ENCODE measurements around the gene GCNA.
"Not testable (repeated sequence)": the region's sequence is repeated elsewhere in the genome, so short reads cannot be mapped to it uniquely, and the experiment has no call there.

The GCNA gene

GRCh38 chrX:71556036-71556435 is 22.2 kb upstream of the GCNA start:
- no peak for DNase-seq (ENCODE audit: low read depth in 1 of 2, low spot score in 1 of 2)

GRCh38 chrX:71558920-71559319 is 19.3 kb upstream of the GCNA start:
- no peak for DNase-seq (ENCODE audit: low read depth in 1 of 2, low spot score in 1 of 2)

GRCh38 chrX:71559773-71560172 is 18.5 kb upstream of the GCNA start:
- not testable (repeated sequence) for DNase-seq (ENCODE audit: low read depth in 1 of 2, low spot score in 1 of 2)

- DNase-seq (ENCODE audit: low read depth in 1 of 2, low spot score in 1 of 2), result no peak
Measured at GRCh38 chrX:71563921-71564320, 14.3 kb upstream of the GCNA start.

- DNase-seq (ENCODE audit: low read depth in 1 of 2, low spot score in 1 of 2), result no peak
Measured at GRCh38 chrX:71565474-71566041, 12.7 kb upstream of the GCNA start.

- not testable (repeated sequence) for DNase-seq (ENCODE audit: low read depth in 1 of 2, low spot score in 1 of 2)
Measured at GRCh38 chrX:71571390-71571789, 6.8 kb upstream of the GCNA start.

GRCh38 chrX:71573590-71573989 is 4.6 kb upstream of the GCNA start:
- DNase-seq (ENCODE audit: low read depth in 1 of 2, low spot score in 1 of 2), result no peak

- DNase-seq (ENCODE audit: low read depth in 1 of 2, low spot score in 1 of 2), result no peak
Measured at GRCh38 chrX:71577682-71578081, 555 bp upstream of the GCNA start.

GRCh38 chrX:71579136-71579989 is 1.1 kb downstream of the GCNA start:
- no peak for DNase-seq (ENCODE audit: low read depth in 1 of 2, low spot score in 1 of 2)

GRCh38 chrX:71579990-71580380 is 1.7 kb downstream of the GCNA start:
- DNase-seq (ENCODE audit: low read depth in 1 of 2, low spot score in 1 of 2), result no peak

GRCh38 chrX:71581210-71581609 is 3.0 kb downstream of the GCNA start:
- DNase-seq (ENCODE audit: low read depth in 1 of 2, low spot score in 1 of 2), result no peak

- DNase-seq (ENCODE audit: low read depth in 1 of 2, low spot score in 1 of 2), result no peak
Measured at GRCh38 chrX:71586929-71587328, 8.7 kb downstream of the GCNA start.

GRCh38 chrX:71593210-71593609 is 15.0 kb downstream of the GCNA start:
- DNase-seq (ENCODE audit: low read depth in 1 of 2, low spot score in 1 of 2), result not testable (repeated sequence)

- no peak for DNase-seq (ENCODE audit: low read depth in 1 of 2, low spot score in 1 of 2)
Measured at GRCh38 chrX:71599965-71600364, 21.7 kb downstream of the GCNA start.

GRCh38 chrX:71603618-71604017 is 25.4 kb downstream of the GCNA start:
- no peak for DNase-seq (ENCODE audit: low read depth in 1 of 2, low spot score in 1 of 2)

- no peak for DNase-seq (ENCODE audit: low read depth in 1 of 2, low spot score in 1 of 2)
Measured at GRCh38 chrX:71604141-71604540, 25.9 kb downstream of the GCNA start.

- no peak for DNase-seq (ENCODE audit: low read depth in 1 of 2, low spot score in 1 of 2)
Measured at GRCh38 chrX:71604796-71605568, 26.7 kb downstream of the GCNA start.

GRCh38 chrX:71606536-71607216 is 28.4 kb downstream of the GCNA start:
- no peak for DNase-seq (ENCODE audit: low read depth in 1 of 2, low spot score in 1 of 2)

- DNase-seq (ENCODE audit: low read depth in 1 of 2, low spot score in 1 of 2), result no peak
Measured at GRCh38 chrX:71607488-71607887, 29.3 kb downstream of the GCNA start.

- no peak for DNase-seq (ENCODE audit: low read depth in 1 of 2, low spot score in 1 of 2)
Measured at GRCh38 chrX:71609095-71609750, 31.0 kb downstream of the GCNA start.

- DNase-seq (ENCODE audit: low read depth in 1 of 2, low spot score in 1 of 2), result not testable (repeated sequence)
Measured at GRCh38 chrX:71611736-71612135, 33.5 kb downstream of the GCNA start.

All from activated CD4-positive, alpha-beta T cell treated with anti-CD3 and anti-CD28 coated beads, Interleukin-2, amount 50 U/mL, for 24 hours (primary cell).